ENCODE measurements around the gene CD22. TPM values are rescaled to one million over a fixed set of nuclear protein-coding genes. Genes with fewer than 3 reads are reported as not detected.
A peak's percentile ranks its signal among the peaks of the same experiment; 100 is the strongest.

The CD22 gene
- total and polyA plus RNA-seq, 2 of the 4 experiments (the other 2 are of a cell fraction): 0.18 to 0.22 TPM

GRCh38 chr19:35392742-35393715 is 64.0 kb downstream of the CD22 start:
- DNase-seq: no peak
- H3K9me1 ChIP-seq (ENCODE audit: insufficient read depth, low read length): no peaks in the 10 kb centered on the region
- H3K36me3 ChIP-seq (ENCODE audit: control insufficient read depth, insufficient read depth, low read length): no peaks in the 10 kb centered on the region
- H3K27ac ChIP-seq (ENCODE audit: insufficient read depth, low read length): no peak overlapping the region
- H3K56ac ChIP-seq (ENCODE audit: extremely low read depth, insufficient read depth, low read length): no peak overlapping the region; the same call in 1 of the 2 replicates
- no peak overlapping the region for H3K4me3 ChIP-seq (ENCODE audit: insufficient read depth, low read depth, low read length)
- no peaks in the 10 kb centered on the region for H3K4me1 ChIP-seq (ENCODE audit: control insufficient read depth, insufficient read depth, low read length)
- ChIA-PET CTCF (no interaction called here), POLR2A (ENCODE audit: unreplicated experiment) (no interaction called here)
- no peak overlapping the region for H2BK15ac ChIP-seq (ENCODE audit: low read depth, low read length)
- H3K4ac ChIP-seq (ENCODE audit: low read depth, low read length): no peak overlapping the region
- no peak overlapping the region for H2AK9ac ChIP-seq (replicated peaks; ENCODE audit: low read depth, low read length, poor library complexity)
- peak overlapping the region; percentile 62 for H2BK5ac ChIP-seq (ENCODE audit: low read depth, low read length, poor library complexity, severe bottlenecking)
- H4K91ac ChIP-seq (ENCODE audit: insufficient read depth, low read depth, low read length): no peak overlapping the region
- no TSS peak for BruUV-seq (replicated peaks)
- no peak overlapping the region for H4K5ac ChIP-seq (ENCODE audit: low read depth, low read length)
- WGBS, 2 experiments (ENCODE audit: extremely low coverage in 2 of 2, insufficient read length in 1 of 2): 47% methylated on average over 4 of the region's 5 CpGs; no CpG with 5 or more reads in 1 of the 2 experiments
- H3K4me2 ChIP-seq (ENCODE audit: low read depth, low read length): no peak overlapping the region
- no peak overlapping the region for H3K18ac ChIP-seq (ENCODE audit: low read depth, low read length)
- H4K20me1 ChIP-seq (ENCODE audit: insufficient read depth, low read length): no peaks in the 10 kb centered on the region
- intact Hi-C loops (cut with micrococcal nuclease): no loop called here
- no peak overlapping the region for H4K8ac ChIP-seq (ENCODE audit: low read depth in 2 of 2, low read length in 2 of 2)
- no peak overlapping the region for H3K23ac ChIP-seq (ENCODE audit: low read depth, low read length)
- no peak overlapping the region for H2BK20ac ChIP-seq (ENCODE audit: low read depth, low read length)
- dilution Hi-C loops (cut with HindIII; ENCODE audit: low sequenced_read_pairs, unreplicated experiment): no loop called here
- no peaks in the 10 kb centered on the region for H3K79me1 ChIP-seq (ENCODE audit: low read depth in 1 of 2, low read length in 2 of 2)
- H3K27me3 ChIP-seq (ENCODE audit: control insufficient read depth, insufficient read depth, low read length): 0 out of 2 replicates have a peak, but pooled peaks cover 2% of the 10 kb centered on the region
- no peak overlapping the region for H3K14ac ChIP-seq (replicated peaks; ENCODE audit: low read depth, low read length)
- no peak for ATAC-seq (ENCODE audit: low read depth)
- H2AK5ac ChIP-seq (ENCODE audit: low read depth, low read length): no peak overlapping the region
- in situ Hi-C loops (cut with MboI; ENCODE audit: low sequenced_read_pairs): no loop called here
- no peak overlapping the region for H2AFZ ChIP-seq (replicated peaks; ENCODE audit: low read length, poor library complexity)
- no peak overlapping the region for H2BK120ac ChIP-seq (ENCODE audit: low read depth, low read length)
- no peaks in the 10 kb centered on the region for H3K9me3 ChIP-seq (ENCODE audit: control insufficient read depth, insufficient read depth, low read length)
- H3K9ac ChIP-seq (ENCODE audit: low read depth, low read length): no peak overlapping the region
- no peak for TF ChIP-seq RAD21 (IDR thresholded peaks at IDR 0.05; ENCODE audit: low read length)
- no peak for TF ChIP-seq CEBPB (IDR thresholded peaks at IDR 0.05; ENCODE audit: low read depth, low read length)
- TF ChIP-seq NFE2L2 (IDR thresholded peaks at IDR 0.05; ENCODE audit: low read depth, low read length): no peak
- no peak for TF ChIP-seq CHD1 (IDR thresholded peaks at IDR 0.05; ENCODE audit: low read depth, low read length)

Data from IMR-90 (cell line).